ENCODE data around the gene CLCN7. TPM values are rescaled to one million over a fixed set of nuclear protein-coding genes. Genes with fewer than 3 reads are reported as not detected.

The CLCN7 gene
- total RNA-seq, 1 experiment from 2014 or later = 70.0 TPM

DNA sequence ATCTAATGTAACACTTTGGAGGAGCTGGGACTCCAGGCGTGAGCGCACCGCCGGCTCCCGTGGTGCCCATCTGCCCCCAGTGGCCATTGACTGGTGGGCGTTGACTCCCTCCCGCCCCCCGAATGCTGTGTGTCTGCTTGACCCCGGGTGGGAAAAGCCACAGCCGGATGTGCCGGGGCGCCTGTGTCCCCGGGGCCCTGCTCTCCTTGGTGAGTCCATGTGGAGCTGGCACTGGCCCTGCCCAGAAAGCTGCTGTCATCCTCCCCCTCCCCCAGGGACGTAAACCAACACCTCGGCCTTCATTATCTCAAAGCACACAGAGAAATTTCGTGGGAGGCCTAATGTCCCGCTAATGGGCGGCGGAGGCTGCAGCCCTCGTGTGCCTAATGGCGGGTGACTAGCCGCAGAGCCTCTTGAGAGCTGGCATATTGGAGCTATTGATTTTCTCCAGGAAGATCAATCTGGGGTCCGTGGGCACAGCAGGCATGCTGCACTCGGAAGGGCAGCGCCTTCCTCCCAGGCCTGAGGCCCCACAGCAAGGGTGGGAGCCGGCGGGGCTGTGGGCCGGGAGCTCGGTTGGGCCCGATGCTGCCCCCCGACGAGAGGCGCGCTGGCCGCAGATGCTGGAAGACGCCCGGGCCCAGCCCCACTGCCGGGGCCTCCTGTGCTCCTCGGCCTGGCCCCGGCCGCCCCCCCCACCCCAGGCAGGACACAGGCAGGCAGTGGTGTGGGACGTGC is 47.9 kb downstream of the CLCN7 start:
- Mint-ChIP-seq H3K9me3 (peaks cover 4 to 6% of the 10 kb centered on the region in 2 experiments; a peak in 3 of 5 replicates), H3K36me3 (ENCODE audit: insufficient read depth in 1 of 3, low read depth in 3 of 3) (peaks cover 0 to 6% (median 0%) of the 10 kb centered on the region in 3 experiments; a peak in 2 of 7 replicates), H3K27ac (no peak overlapping the region), H3K4me1 (peaks cover 0 to 4% of the 10 kb centered on the region in 2 experiments; a peak in 2 of 4 replicates), H3K4me3 (no peak overlapping the region), H3K27me3 (ENCODE audit: low read depth) (no peaks in the 10 kb centered on the region; the same call in 1 of the 2 replicates)
- Histone ChIP-seq H3K23ac (ENCODE audit: insufficient read length, low read depth, low read length) (no peak overlapping the region), H3K4ac (ENCODE audit: low read depth, low read length) (no peak overlapping the region), H3T11ph (ENCODE audit: low read length) (no peak overlapping the region), H2BK5ac (ENCODE audit: insufficient read length, low read length) (no peak overlapping the region), H3K4me2 (ENCODE audit: insufficient read depth, insufficient read length, low read length) (no peak overlapping the region), H4K20me1 (ENCODE audit: control insufficient read depth, insufficient read depth, insufficient read length) (no peaks in the 10 kb centered on the region), H2BK12ac (ENCODE audit: insufficient read length, low read depth, low read length) (no peak overlapping the region), H2AFZ (ENCODE audit: low read length) (no peak overlapping the region), H4K5ac (ENCODE audit: insufficient read length, low read depth, low read length) (no peak overlapping the region), H3K79me1 (ENCODE audit: insufficient read depth, low read depth, low read length, poor library complexity, severe bottlenecking) (no peaks in the 10 kb centered on the region), H4K8ac (replicated peaks; ENCODE audit: insufficient read length, low read depth, low read length) (no peak overlapping the region), H3K18ac (ENCODE audit: insufficient read length, low read depth, low read length) (no peak overlapping the region), H2BK20ac (ENCODE audit: low read depth, low read length, poor library complexity, severe bottlenecking) (no peak overlapping the region), H3K4me1 (ENCODE audit: insufficient read depth, low read length) (no peaks in the 10 kb centered on the region), H3K79me2 (ENCODE audit: insufficient read depth, low read length) (no peaks in the 10 kb centered on the region), H2BK15ac (ENCODE audit: low read depth, low read length) (no peak overlapping the region), H4K91ac (ENCODE audit: insufficient read length, low read depth, low read length) (no peak overlapping the region), H3K27me3 (ENCODE audit: insufficient read depth, low read length) (no peaks in the 10 kb centered on the region), H3K23me2 (ENCODE audit: insufficient read length, low read depth, low read length, poor library complexity, severe bottlenecking) (no peaks in the 10 kb centered on the region), H3K27ac (ENCODE audit: insufficient read length, low read depth, low read length) (no peak overlapping the region), H3K14ac (ENCODE audit: insufficient read depth, low read length) (no peak overlapping the region), H3K56ac (ENCODE audit: insufficient read length, low read depth, low read length) (no peak overlapping the region), H2AK5ac (ENCODE audit: insufficient read length, low read length) (no peak overlapping the region), H2BK120ac (ENCODE audit: low read depth, low read length, poor library complexity, severe bottlenecking) (no peak overlapping the region), H3K9me3 (ENCODE audit: control insufficient read depth, low read depth, low read length) (no peaks in the 10 kb centered on the region), H3K9ac (ENCODE audit: extremely low read depth, insufficient read length, low read length) (no peak overlapping the region)
- TF ChIP-seq, protein P1, sequence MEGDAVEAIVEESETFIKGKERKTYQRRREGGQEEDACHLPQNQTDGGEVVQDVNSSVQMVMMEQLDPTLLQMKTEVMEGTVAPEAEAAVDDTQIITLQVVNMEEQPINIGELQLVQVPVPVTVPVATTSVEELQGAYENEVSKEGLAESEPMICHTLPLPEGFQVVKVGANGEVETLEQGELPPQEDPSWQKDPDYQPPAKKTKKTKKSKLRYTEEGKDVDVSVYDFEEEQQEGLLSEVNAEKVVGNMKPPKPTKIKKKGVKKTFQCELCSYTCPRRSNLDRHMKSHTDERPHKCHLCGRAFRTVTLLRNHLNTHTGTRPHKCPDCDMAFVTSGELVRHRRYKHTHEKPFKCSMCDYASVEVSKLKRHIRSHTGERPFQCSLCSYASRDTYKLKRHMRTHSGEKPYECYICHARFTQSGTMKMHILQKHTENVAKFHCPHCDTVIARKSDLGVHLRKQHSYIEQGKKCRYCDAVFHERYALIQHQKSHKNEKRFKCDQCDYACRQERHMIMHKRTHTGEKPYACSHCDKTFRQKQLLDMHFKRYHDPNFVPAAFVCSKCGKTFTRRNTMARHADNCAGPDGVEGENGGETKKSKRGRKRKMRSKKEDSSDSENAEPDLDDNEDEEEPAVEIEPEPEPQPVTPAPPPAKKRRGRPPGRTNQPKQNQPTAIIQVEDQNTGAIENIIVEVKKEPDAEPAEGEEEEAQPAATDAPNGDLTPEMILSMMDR (conservative IDR thresholded peaks at IDR 0.05) = peak; percentile 28; the same call in 2 of the 3 replicates
- peak; percentile 53 for DNase-seq
- WGBS (ENCODE audit: extremely low coverage, insufficient read length, low lambda C conversion rate) = no CpG with 5 or more reads among the region's 42 CpGs
